ENCODE results near the gene PLCD4.

- TF ChIP-seq, protein P1, sequence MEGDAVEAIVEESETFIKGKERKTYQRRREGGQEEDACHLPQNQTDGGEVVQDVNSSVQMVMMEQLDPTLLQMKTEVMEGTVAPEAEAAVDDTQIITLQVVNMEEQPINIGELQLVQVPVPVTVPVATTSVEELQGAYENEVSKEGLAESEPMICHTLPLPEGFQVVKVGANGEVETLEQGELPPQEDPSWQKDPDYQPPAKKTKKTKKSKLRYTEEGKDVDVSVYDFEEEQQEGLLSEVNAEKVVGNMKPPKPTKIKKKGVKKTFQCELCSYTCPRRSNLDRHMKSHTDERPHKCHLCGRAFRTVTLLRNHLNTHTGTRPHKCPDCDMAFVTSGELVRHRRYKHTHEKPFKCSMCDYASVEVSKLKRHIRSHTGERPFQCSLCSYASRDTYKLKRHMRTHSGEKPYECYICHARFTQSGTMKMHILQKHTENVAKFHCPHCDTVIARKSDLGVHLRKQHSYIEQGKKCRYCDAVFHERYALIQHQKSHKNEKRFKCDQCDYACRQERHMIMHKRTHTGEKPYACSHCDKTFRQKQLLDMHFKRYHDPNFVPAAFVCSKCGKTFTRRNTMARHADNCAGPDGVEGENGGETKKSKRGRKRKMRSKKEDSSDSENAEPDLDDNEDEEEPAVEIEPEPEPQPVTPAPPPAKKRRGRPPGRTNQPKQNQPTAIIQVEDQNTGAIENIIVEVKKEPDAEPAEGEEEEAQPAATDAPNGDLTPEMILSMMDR (IDR thresholded peaks at IDR 0.05; ENCODE audit: insufficient read depth, low read length, poor library complexity, severe bottlenecking): no peak
- no peak for TF ChIP-seq EZH2phosphoT487 (conservative IDR thresholded peaks at IDR 0.05; ENCODE audit: low read length)
Measured at GRCh38 chr2:218583983-218584850, 23.5 kb upstream of the PLCD4 start.

All from SU-DHL-6 (cell line).